H1 (cell line): ENCODE data around the gene KCNQ1OT1.

ENCODE experiments used
- EP300 ChIP-seq, 2 experiments: IDR thresholded peaks; 1 replicate in 1 of 2; 2 replicates in 1 of 2; pipeline ENCODE4 v1.6.1; 2011 to 2012; ENCODE audit warnings: low read depth in 2 of 2, low read length in 2 of 2, mild to moderate bottlenecking in 2 of 2, borderline replicate concordance in 1 of 2, inconsistent platforms in 1 of 2, moderate library complexity in 1 of 2
- EZH2 ChIP-seq: fragments of 200-600 bp; sonication (generic); IDR thresholded peaks from 2 replicates; pipeline ENCODE4 v1.7.1; 2012; ENCODE audit warnings: low read depth, mild to moderate bottlenecking, moderate library complexity, low read length, inconsistent platforms; ENCODE audit not compliant: severe bottlenecking
- RAD21 ChIP-seq, 2 experiments: IDR thresholded peaks in 1 of 2; conservative IDR thresholded peaks in 1 of 2; 2 replicates each; pipeline ENCODE4 v1.6.1; 2011; ENCODE audit warnings: low read depth in 2 of 2, low read length in 2 of 2, improper control_type of control experiment in 1 of 2, inconsistent platforms in 1 of 2, mild to moderate bottlenecking in 1 of 2, moderate library complexity in 1 of 2
- RXRA ChIP-seq: IDR thresholded peaks from 2 replicates; pipeline ENCODE4 v1.6.1; 2011; ENCODE audit warnings: low read depth, mild to moderate bottlenecking, low read length, moderate library complexity; ENCODE audit not compliant: insufficient read depth
- TBP ChIP-seq: IDR thresholded peaks from 2 replicates; pipeline ENCODE4 v1.6.1; 2011; ENCODE audit warnings: low read depth, low read length, improper control_type of control experiment
- TF ChIP-seq, protein P1 (sequence below), 3 experiments: IDR thresholded peaks; 1 replicate in 2 of 3; 2 replicates in 1 of 3; pipeline versions ENCODE4 v1.5.1 to v1.6.1; 2011; ENCODE audit warnings: low read length in 3 of 3, mild to moderate bottlenecking in 3 of 3, inconsistent platforms in 2 of 3, low read depth in 1 of 3, moderate library complexity in 1 of 3; ENCODE audit not compliant: insufficient read depth in 1 of 3; ENCODE audit errors: control extremely low read depth in 1 of 3

DNA sequence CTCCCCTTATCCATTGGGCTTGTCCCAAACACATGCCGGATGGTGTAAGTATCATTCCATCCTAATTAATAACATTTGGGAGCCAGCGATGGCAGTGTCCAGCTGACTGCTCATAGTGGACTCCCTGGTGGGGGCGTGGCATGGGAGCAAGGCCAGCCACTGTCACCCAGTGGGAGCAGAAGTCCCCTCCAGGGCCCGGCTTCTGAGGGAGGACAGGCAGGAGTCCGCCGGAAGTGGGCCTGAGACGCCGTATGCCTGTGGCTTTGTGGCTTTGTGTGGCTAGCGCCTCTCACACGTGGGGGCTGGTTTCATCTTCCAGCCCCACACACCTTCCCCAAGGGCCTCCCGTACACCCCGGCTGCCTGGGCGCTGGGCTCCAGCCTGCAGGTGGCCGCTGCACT is 130.5 kb downstream of the KCNQ1OT1 start:
- no peak for TF ChIP-seq EZH2
- TF ChIP-seq, protein P1, sequence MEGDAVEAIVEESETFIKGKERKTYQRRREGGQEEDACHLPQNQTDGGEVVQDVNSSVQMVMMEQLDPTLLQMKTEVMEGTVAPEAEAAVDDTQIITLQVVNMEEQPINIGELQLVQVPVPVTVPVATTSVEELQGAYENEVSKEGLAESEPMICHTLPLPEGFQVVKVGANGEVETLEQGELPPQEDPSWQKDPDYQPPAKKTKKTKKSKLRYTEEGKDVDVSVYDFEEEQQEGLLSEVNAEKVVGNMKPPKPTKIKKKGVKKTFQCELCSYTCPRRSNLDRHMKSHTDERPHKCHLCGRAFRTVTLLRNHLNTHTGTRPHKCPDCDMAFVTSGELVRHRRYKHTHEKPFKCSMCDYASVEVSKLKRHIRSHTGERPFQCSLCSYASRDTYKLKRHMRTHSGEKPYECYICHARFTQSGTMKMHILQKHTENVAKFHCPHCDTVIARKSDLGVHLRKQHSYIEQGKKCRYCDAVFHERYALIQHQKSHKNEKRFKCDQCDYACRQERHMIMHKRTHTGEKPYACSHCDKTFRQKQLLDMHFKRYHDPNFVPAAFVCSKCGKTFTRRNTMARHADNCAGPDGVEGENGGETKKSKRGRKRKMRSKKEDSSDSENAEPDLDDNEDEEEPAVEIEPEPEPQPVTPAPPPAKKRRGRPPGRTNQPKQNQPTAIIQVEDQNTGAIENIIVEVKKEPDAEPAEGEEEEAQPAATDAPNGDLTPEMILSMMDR (IDR thresholded peaks at IDR 0.05; ENCODE audit: control extremely low read depth in 1 of 3, insufficient read depth in 1 of 3, low read depth in 1 of 3, low read length in 3 of 3): no peak
- no peak for TF ChIP-seq RAD21 (IDR thresholded peaks at IDR 0.05 in 1 of 2, conservative IDR thresholded peaks at IDR 0.05 in 1 of 2; ENCODE audit: low read depth in 2 of 2, low read length in 2 of 2)
- no peak for TF ChIP-seq TBP
- TF ChIP-seq EP300 (IDR thresholded peaks at IDR 0.05; ENCODE audit: borderline replicate concordance in 1 of 2, low read depth in 2 of 2, low read length in 2 of 2): no peak
- TF ChIP-seq RXRA: no peak
